Naive thymus-derived CD8-positive, alpha-beta T cell (primary cell): ENCODE data around the gene NPR1. TPM values are rescaled to one million over a fixed set of nuclear protein-coding genes. Genes with fewer than 3 reads are reported as not detected.

Source experiments
- ATAC-seq, 2 donors: fragments of 150-1000 bp; cut with Tn5 transposase in 1 of 2; sonication (Bioruptor Pico), chemical (Tn5 transposase) in 1 of 2; 1 replicate in 1 of 2; 2 replicates in 1 of 2; pipeline ENCODE4 v1.10.0; 2021; ENCODE audit warnings: mild to moderate bottlenecking in 2 of 2, moderate library complexity in 2 of 2
- POLR2A ChIA-PET: fragments of 350-600 bp; sonication (Branson Sonifier 250); formaldehyde crosslinking; loops from one replicate; lab custom pipeline; 2021; ENCODE audit warnings: antibody characterized with exemption; lab: Charles Lee
- DNase-seq, 10 donors: peaks; one replicate each; pipeline versions ENCODE4 v3.0.0 to v3.0.0-alpha.2; 2020 to 2022
- H3K27ac Mint-ChIP-seq, 10 donors: one replicate each; pipeline ENCODE4 v1.8.0; 2020 to 2022; ENCODE audit warnings: mild to moderate bottlenecking in 10 of 10, mixed read lengths in 10 of 10, moderate library complexity in 4 of 10, inconsistent platforms in 1 of 10
- H3K27me3 Mint-ChIP-seq, 5 donors: one replicate each; pipeline ENCODE4 v1.8.0; 2021 to 2022; ENCODE audit warnings: mixed read lengths in 5 of 5
- H3K36me3 Mint-ChIP-seq, 3 donors: one replicate each; pipeline ENCODE4 v1.8.0; 2020 to 2022; ENCODE audit warnings: mixed read lengths in 3 of 3, mild to moderate bottlenecking in 2 of 3, inconsistent platforms in 1 of 3
- H3K4me1 Mint-ChIP-seq, 4 donors: one replicate each; pipeline ENCODE4 v1.8.0; 2021 to 2022; ENCODE audit warnings: mixed read lengths in 4 of 4
- H3K4me3 Mint-ChIP-seq, 10 donors: one replicate each; pipeline ENCODE4 v1.8.0; 2020 to 2022; ENCODE audit warnings: mild to moderate bottlenecking in 10 of 10, mixed read lengths in 10 of 10, moderate library complexity in 6 of 10, inconsistent platforms in 1 of 10
- H3K9me3 Mint-ChIP-seq, 9 donors: one replicate each; pipeline ENCODE4 v1.8.0; 2020 to 2022; ENCODE audit warnings: mixed read lengths in 9 of 9, mild to moderate bottlenecking in 3 of 9, inconsistent platforms in 1 of 9, moderate library complexity in 1 of 9
- polyA plus RNA-seq, 3 donors: library from polyadenylated mRNA; unstranded; fragments of 300-500 nt; fragmentation: Illumina TruSeq; gene quantifications; one replicate each; pipeline ENCODE4 v1.2.3, GENCODE V29; 2021
- total RNA-seq, 8 experiments: library from RNA in 2 of 8; stranded (reverse) in 2 of 8; gene quantifications; one replicate each; pipeline ENCODE4 v1.2.3 and lab custom pipeline; 2021 to 2026

NPR1 gene
- total RNA-seq (not detected), polyA plus RNA-seq (not detected), total RNA-seq (lab: John Stamatoyannopoulos, UW) (0 to 0.49 (median 0.08) reads per million in 6 experiments)

GRCh38 chr1:153678519-153679336, at the start of gene NPR1:
NPR1 (plus strand) TSS chr1:153678688; CDS start chr1:153679109, 421 bp downstream.
- ATAC-seq = peak; percentile 46 to 52
- POLR2A ChIA-PET = interaction anchor here (1.3 kb wide), 1 partner anchor 29 kb away, joined by 4 read pairs; no protein-coding TSS in a partner anchor
- peak in 4 of 10 donors; percentile 6 to 29 (median 18) for DNase-seq
- Mint-ChIP-seq H3K27ac (peak within 1 kb of the TSS in 3 of 10 donors; percentile 20 to 54 (median 45)), H3K27me3 (peaks cover 31 to 59% (median 40%) of the 10 kb centered on the region in 5 donors), H3K36me3 (peaks cover 0 to 5% (median 0%) of the 10 kb centered on the region in 3 donors), H3K4me1 (peaks cover 17 to 28% (median 21%) of the 10 kb centered on the region in 4 donors), H3K4me3 (peak within 1 kb of the TSS; percentile 78 to 93 (median 86)), H3K9me3 (no peaks in the 10 kb centered on the region)

- peaks cover 13 to 25% (median 23%) of the 10 kb centered on the region in 4 donors for H3K4me1 Mint-ChIP-seq
- no peak for ATAC-seq
Observed at GRCh38 chr1:153629343-153629665, 49.2 kb upstream of the NPR1 start.

GRCh38 chr1:153629971-153630370, 48.5 kb upstream of the NPR1 start:
- ATAC-seq (no peak), DNase-seq (no peak)
- peaks cover 0 to 17% (median 11%) of the 10 kb centered on the region in 5 donors for H3K27me3 Mint-ChIP-seq
- no peaks in the 10 kb centered on the region for H3K9me3 Mint-ChIP-seq
- no peak overlapping the region for H3K27ac Mint-ChIP-seq
- peaks cover 0 to 5% (median 0%) of the 10 kb centered on the region in 3 donors for H3K36me3 Mint-ChIP-seq
- H3K4me3 Mint-ChIP-seq = no peak overlapping the region
- POLR2A ChIA-PET = no interaction called here
- peaks cover 16 to 28% (median 25%) of the 10 kb centered on the region in 4 donors for H3K4me1 Mint-ChIP-seq

More at GRCh38 chr1:153629343-153629665, 49.2 kb upstream of the NPR1 start:
- Mint-ChIP-seq H3K36me3 (peaks cover 0 to 2% (median 0%) of the 10 kb centered on the region in 3 donors), H3K27ac (peak overlapping the region in 3 of 10 donors; percentile 22 to 77 (median 53)), H3K9me3 (no peaks in the 10 kb centered on the region), H3K4me3 (peak overlapping the region in 1 of 10 donors; percentile 54), H3K27me3 (peaks cover 0 to 17% (median 11%) of the 10 kb centered on the region in 5 donors)
- DNase-seq = no peak
- POLR2A ChIA-PET = no interaction called here

- ATAC-seq = no peak
- peaks cover 0 to 17% (median 11%) of the 10 kb centered on the region in 5 donors for H3K27me3 Mint-ChIP-seq
- H3K27ac Mint-ChIP-seq = peak overlapping the region in 1 of 10 donors; percentile 35
- peaks cover 0 to 8% (median 0%) of the 10 kb centered on the region in 3 donors for H3K36me3 Mint-ChIP-seq
- no peak overlapping the region for H3K4me3 Mint-ChIP-seq
- peaks cover 16 to 31% (median 25%) of the 10 kb centered on the region in 4 donors for H3K4me1 Mint-ChIP-seq
- no peak for DNase-seq
- no peaks in the 10 kb centered on the region for H3K9me3 Mint-ChIP-seq
- POLR2A ChIA-PET = interaction anchor here (0.6 kb wide), 1 partner anchor 233 kb away, joined by 3 read pairs; no protein-coding TSS in a partner anchor
Observed at GRCh38 chr1:153630384-153630783, 48.1 kb upstream of the NPR1 start.

GRCh38 chr1:153631047-153632022, 47.2 kb upstream of the NPR1 start:
- peaks cover 0 to 16% (median 0%) of the 10 kb centered on the region in 3 donors for H3K36me3 Mint-ChIP-seq

GRCh38 chr1:153633161-153633753, 45.2 kb upstream of the NPR1 start:
- no peak for DNase-seq
- Mint-ChIP-seq H3K36me3 (peaks cover 9 to 34% (median 10%) of the 10 kb centered on the region in 3 donors), H3K9me3 (no peaks in the 10 kb centered on the region), H3K27ac (peak overlapping the region; percentile 98 to 100 (median 100)), H3K27me3 (no peaks in the 10 kb centered on the region), H3K4me3 (peak overlapping the region; percentile 94 to 100 (median 100)), H3K4me1 (peaks cover 12 to 42% (median 37%) of the 10 kb centered on the region in 4 donors)
- POLR2A ChIA-PET = interaction anchor here (0.6 to 3.2 kb wide), 27 partner anchors 9 to 994 kb away, joined by 3 to 85 read pairs (median 6); partner anchors contain the start of genes CREB3L4, ILF2, INTS3 and JTB
- ATAC-seq = no peak

More at GRCh38 chr1:153631047-153632022, 47.2 kb upstream of the NPR1 start:
- peaks cover 13 to 40% (median 27%) of the 10 kb centered on the region in 4 donors for H3K4me1 Mint-ChIP-seq
- DNase-seq = no peak
- H3K27me3 Mint-ChIP-seq = peaks cover 0 to 12% (median 8%) of the 10 kb centered on the region in 5 donors
- H3K4me3 Mint-ChIP-seq = no peak overlapping the region
- H3K27ac Mint-ChIP-seq = peak overlapping the region in 3 of 10 donors; percentile 10 to 77 (median 43)
- POLR2A ChIA-PET = interaction anchor here (0.6 kb wide), 1 partner anchor 291 kb away, joined by 4 read pairs; the partner anchor contains the start of gene GATAD2B
- no peaks in the 10 kb centered on the region for H3K9me3 Mint-ChIP-seq
- no peak for ATAC-seq

- ATAC-seq (peak; percentile 87 to 89), DNase-seq (peak; percentile 87 to 99 (median 96))
- Mint-ChIP-seq H3K4me3 (peak within 1 kb of the TSS; percentile 94 to 100 (median 100)), H3K36me3 (peaks cover 9 to 42% (median 10%) of the 10 kb centered on the region in 3 donors), H3K9me3 (no peaks in the 10 kb centered on the region), H3K27ac (peak within 1 kb of the TSS; percentile 98 to 100 (median 100)), H3K4me1 (peaks cover 12 to 47% (median 39%) of the 10 kb centered on the region in 4 donors), H3K27me3 (no peaks in the 10 kb centered on the region)
- POLR2A ChIA-PET = interaction anchor here (0.6 to 3.2 kb wide), 33 partner anchors 10 to 1349 kb away, joined by 3 to 85 read pairs (median 5); partner anchors contain the start of genes CREB3L4, FLAD1, ILF2 and INTS3
Observed at GRCh38 chr1:153633754-153634665, 44.5 kb upstream of the NPR1 start, which contains the start of gene CHTOP. CHTOP (plus strand) TSS chr1:153634066; CDS start chr1:153636589, 2,523 bp downstream.

GRCh38 chr1:153635872-153636271, 42.6 kb upstream of the NPR1 start:
- DNase-seq (no peak), ATAC-seq (no peak)
- Mint-ChIP-seq H3K4me1 (peaks cover 12 to 52% (median 45%) of the 10 kb centered on the region in 4 donors), H3K4me3 (peak overlapping the region; percentile 71 to 100 (median 88)), H3K27ac (peak overlapping the region; percentile 43 to 100 (median 79)), H3K36me3 (peaks cover 9 to 56% (median 10%) of the 10 kb centered on the region in 3 donors), H3K9me3 (no peaks in the 10 kb centered on the region), H3K27me3 (no peaks in the 10 kb centered on the region)
- POLR2A ChIA-PET = interaction anchor here (0.7 to 3.2 kb wide), 4 partner anchors 12 to 358 kb away, joined by 3 to 85 read pairs (median 20); partner anchors contain the start of gene SNAPIN

- no peak for ATAC-seq
- Mint-ChIP-seq H3K27ac (peak overlapping the region in 9 of 10 donors; percentile 5 to 100 (median 56)), H3K36me3 (peaks cover 10 to 61% (median 12%) of the 10 kb centered on the region in 3 donors), H3K9me3 (no peaks in the 10 kb centered on the region), H3K4me1 (peaks cover 14 to 56% (median 50%) of the 10 kb centered on the region in 4 donors), H3K4me3 (peak overlapping the region; percentile 71 to 100 (median 88)), H3K27me3 (no peaks in the 10 kb centered on the region)
- DNase-seq = no peak
- POLR2A ChIA-PET = interaction anchor here (0.7 kb wide), 1 partner anchor 358 kb away, joined by 5 read pairs; no protein-coding TSS in a partner anchor
Observed at GRCh38 chr1:153636312-153636711, 42.2 kb upstream of the NPR1 start.

GRCh38 chr1:153638261-153638660, 40.2 kb upstream of the NPR1 start:
- no peak for ATAC-seq
- H3K4me1 Mint-ChIP-seq = peaks cover 16 to 69% (median 61%) of the 10 kb centered on the region in 4 donors
- peak overlapping the region in 1 of 10 donors; percentile 37 for H3K27ac Mint-ChIP-seq
- no peaks in the 10 kb centered on the region for H3K27me3 Mint-ChIP-seq
- no peak overlapping the region for H3K4me3 Mint-ChIP-seq
- POLR2A ChIA-PET = interaction anchor here (0.9 to 3.9 kb wide), 4 partner anchors 9 to 352 kb away, joined by 3 to 26 read pairs (median 6); partner anchors contain the start of gene RPS27
- H3K36me3 Mint-ChIP-seq = peaks cover 10 to 80% (median 17%) of the 10 kb centered on the region in 3 donors
- DNase-seq = no peak
- H3K9me3 Mint-ChIP-seq = no peaks in the 10 kb centered on the region
